Motor neuron (in vitro differentiated cells): ENCODE measurements around the gene CAMSAP1. TPM values are rescaled to one million over a fixed set of nuclear protein-coding genes. Genes with fewer than 3 reads are reported as not detected.

Source experiments
- ATAC-seq, 8 experiments: fragments of 200-7000 bp; cut with Tn5 transposase; replicated peaks in 6 of 8; 2 replicates each; pipeline ENCODE4 v1.8.0; 2021; ENCODE audit warnings: mild to moderate bottlenecking in 8 of 8, moderate library complexity in 8 of 8
- H3K27ac ChIP-seq, 2 donors: fragments of 250-450 bp; sonication (Bioruptor Pico); 2 replicates each; pipeline ENCODE4 v1.9.0; 2021; ENCODE audit warnings: antibody characterized with exemption in 2 of 2, mild to moderate bottlenecking in 2 of 2, moderate library complexity in 1 of 2
- H3K4me1 ChIP-seq, 2 donors: fragments of 250-450 bp; sonication (Bioruptor Pico); replicated peaks in 1 of 2; 2 replicates each; pipeline ENCODE4 v1.6.1; 2021; ENCODE audit warnings: antibody characterized with exemption in 2 of 2, mild to moderate bottlenecking in 2 of 2, moderate library complexity in 1 of 2
- H3K4me3 ChIP-seq, 5 donors: fragments of 250-450 bp; sonication (Bioruptor Pico); 2 replicates each; pipeline ENCODE4 v1.9.0; 2021; ENCODE audit warnings: antibody characterized with exemption in 5 of 5, mild to moderate bottlenecking in 5 of 5, moderate library complexity in 4 of 5
- WGBS, 10 experiments: fragments of 450-650 bp; shearing (Covaris generic); methylation state at CpG; one replicate each; pipeline ENCODE4 v1.0.0; 2022; 5-methylcytosine and 5-hydroxymethylcytosine counted together
- in situ Hi-C, 9 experiments: fragments of 400-800 bp; cut with MboI; loops; one replicate each; pipeline ENCODE4 v1.15.0; 2021; ENCODE audit warnings: low sequenced_read_pairs in 9 of 9, low pct_unique_long_range_greater_than_20kb in 2 of 9; ENCODE audit not compliant: unreplicated experiment in 9 of 9
- total RNA-seq, 8 experiments: library from RNA; unstranded; fragments of 300-600 nt; gene quantifications; 2 replicates each; pipeline versions ENCODE4 v1.2.3 to v1.2.4, GENCODE V29; 2022

Gene CAMSAP1
- total RNA-seq, 8 experiments from 2014 or later, result 8.2 to 71.6 (median 46.2) TPM

DNA sequence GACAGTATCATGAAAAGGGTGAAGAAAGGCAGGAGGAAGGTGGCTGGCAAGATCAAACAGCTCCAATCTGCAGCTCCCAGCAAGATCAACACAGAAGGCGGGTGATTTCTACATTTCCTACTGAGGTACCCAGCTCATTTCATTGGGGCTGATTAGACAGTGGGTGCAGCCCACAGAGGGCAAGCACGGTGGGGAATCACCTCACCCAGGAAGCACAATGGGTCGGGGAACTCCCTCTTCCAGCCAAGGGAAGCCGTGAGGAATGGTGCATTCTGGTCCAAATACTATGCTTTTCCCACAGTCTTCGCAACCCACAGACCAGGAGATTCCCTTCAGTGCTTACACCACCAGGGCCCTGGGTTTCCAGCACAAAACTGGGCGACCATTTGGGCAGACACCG lies 66.8 kb downstream of the CAMSAP1 start:
- in situ Hi-C loops, result no loop called here
- H3K27ac ChIP-seq, result no peak overlapping the region
- no peak for ATAC-seq

DNA sequence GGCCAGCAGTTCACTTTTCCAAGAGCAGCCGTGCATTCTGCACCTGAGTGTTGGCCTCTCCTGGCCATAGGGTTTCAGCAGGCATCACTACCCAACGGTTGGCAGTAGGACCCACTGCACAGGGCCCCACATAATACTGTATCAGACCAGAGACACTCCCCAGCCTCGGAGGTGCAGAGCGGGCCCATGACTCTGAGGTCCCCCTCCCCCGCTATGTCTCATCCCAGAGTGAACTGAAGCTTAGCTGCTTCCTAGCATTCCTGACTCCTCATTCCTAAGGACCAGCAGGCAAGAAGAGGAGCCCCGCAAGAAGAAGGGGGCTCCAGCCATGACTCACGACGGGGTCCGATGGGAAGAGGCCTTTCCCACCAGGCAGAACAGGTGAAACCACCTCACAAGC lies 67.2 kb downstream of the CAMSAP1 start:
- Histone ChIP-seq H3K4me3 (no peak overlapping the region), H3K4me1 (no peaks in the 10 kb centered on the region), H3K27ac (no peak overlapping the region)
- WGBS, 10 experiments, result 100% methylated on average over 1 of the region's 9 CpGs; no CpG with 5 or more reads in 7 of the 10 experiments
- no peak for ATAC-seq
- in situ Hi-C loops, result no loop called here

More for the DNA sequence above, 66.8 kb downstream of the CAMSAP1 start:
- Histone ChIP-seq H3K4me3 (no peak overlapping the region), H3K4me1 (no peaks in the 10 kb centered on the region)
- WGBS, 10 experiments, result 80 to 100% (median 100%) methylated on average over 1 to 4 of the region's 7 CpGs; no CpG with 5 or more reads in 6 of the 10 experiments

- WGBS, 10 experiments, result 97 to 100% (median 100%) methylated on average over 2 to 5 of the region's 11 CpGs; no CpG with 5 or more reads in 5 of the 10 experiments
- ATAC-seq, result no peak
- in situ Hi-C loops, result no loop called here
- no peak overlapping the region for H3K4me3 ChIP-seq
- H3K4me1 ChIP-seq, result no peaks in the 10 kb centered on the region
- no peak overlapping the region for H3K27ac ChIP-seq
Observed at GRCh38 chr9:135839516-135839915, 67.8 kb downstream of the CAMSAP1 start.

- WGBS, 10 experiments, result 88 to 100% methylated on average over 1 to 5 of the region's 10 CpGs; no CpG with 5 or more reads in 8 of the 10 experiments
- Histone ChIP-seq H3K4me3 (no peak overlapping the region), H3K4me1 (no peaks in the 10 kb centered on the region), H3K27ac (no peak overlapping the region)
- ATAC-seq, result no peak
- in situ Hi-C loops, result no loop called here
Observed at GRCh38 chr9:135835131-135835530, 72.2 kb downstream of the CAMSAP1 start.

- no peak for ATAC-seq
- 60 to 100% (median 95%) methylated on average over 1 to 3 of the region's 3 CpGs; no CpG with 5 or more reads in 1 of the 10 experiments for WGBS, 10 experiments
- Histone ChIP-seq H3K4me1 (no peaks in the 10 kb centered on the region), H3K4me3 (no peak overlapping the region), H3K27ac (no peak overlapping the region)
- in situ Hi-C loops, result no loop called here
Observed at GRCh38 chr9:135833864-135834263, 73.5 kb downstream of the CAMSAP1 start.

DNA sequence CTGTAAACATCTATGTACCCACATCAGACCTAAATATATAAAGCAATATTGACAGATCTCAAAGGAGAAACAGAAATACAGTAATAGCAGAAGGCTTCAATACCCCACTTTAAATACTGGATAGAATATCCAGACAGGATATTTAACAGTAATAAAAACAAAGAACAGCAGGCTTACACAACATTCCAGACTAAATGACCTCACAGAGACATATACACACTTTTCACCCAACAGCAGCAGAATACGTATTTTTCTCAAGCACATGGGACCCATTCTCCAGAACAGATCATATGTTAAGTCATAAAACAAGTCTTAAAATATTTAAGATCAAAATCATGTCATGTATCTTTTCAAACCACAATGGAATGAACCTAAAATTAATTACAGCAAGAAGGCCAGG lies 76.8 kb downstream of the CAMSAP1 start:
- H3K4me1 ChIP-seq, result no peaks in the 10 kb centered on the region
- in situ Hi-C loops, result no loop called here
- no peak overlapping the region for H3K4me3 ChIP-seq
- WGBS, 10 experiments, result 100% methylated on average over 1 of the region's 1 CpG; no CpG with 5 or more reads in 5 of the 10 experiments
- no peak overlapping the region for H3K27ac ChIP-seq
- ATAC-seq, result no peak

DNA sequence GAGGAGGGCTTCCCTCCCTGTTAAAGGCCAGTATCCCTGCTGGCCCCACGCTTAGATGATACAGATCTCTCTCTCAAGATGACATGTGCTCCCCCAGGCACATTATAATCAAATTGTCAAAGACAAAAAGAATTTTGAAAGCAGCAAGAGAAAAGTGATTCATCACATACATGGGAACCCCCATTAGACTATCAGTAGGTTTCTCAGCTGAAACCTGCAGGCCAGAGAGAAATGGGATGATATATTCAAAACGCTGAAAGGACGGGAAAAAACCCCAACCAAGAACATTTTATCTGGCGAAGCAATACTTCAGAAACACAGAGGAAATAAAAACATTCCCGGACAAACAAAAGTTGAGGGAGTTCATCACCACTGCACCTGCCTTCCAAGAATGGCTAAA lies 78.7 kb downstream of the CAMSAP1 start:
- 91 to 100% (median 99%) methylated on average over 2 to 5 of the region's 5 CpGs; no CpG with 5 or more reads in 2 of the 10 experiments for WGBS, 10 experiments
- in situ Hi-C loops, result no loop called here
- ATAC-seq, result no peak
- H3K27ac ChIP-seq, result no peak overlapping the region
- no peak overlapping the region for H3K4me3 ChIP-seq
- H3K4me1 ChIP-seq, result no peaks in the 10 kb centered on the region

DNA sequence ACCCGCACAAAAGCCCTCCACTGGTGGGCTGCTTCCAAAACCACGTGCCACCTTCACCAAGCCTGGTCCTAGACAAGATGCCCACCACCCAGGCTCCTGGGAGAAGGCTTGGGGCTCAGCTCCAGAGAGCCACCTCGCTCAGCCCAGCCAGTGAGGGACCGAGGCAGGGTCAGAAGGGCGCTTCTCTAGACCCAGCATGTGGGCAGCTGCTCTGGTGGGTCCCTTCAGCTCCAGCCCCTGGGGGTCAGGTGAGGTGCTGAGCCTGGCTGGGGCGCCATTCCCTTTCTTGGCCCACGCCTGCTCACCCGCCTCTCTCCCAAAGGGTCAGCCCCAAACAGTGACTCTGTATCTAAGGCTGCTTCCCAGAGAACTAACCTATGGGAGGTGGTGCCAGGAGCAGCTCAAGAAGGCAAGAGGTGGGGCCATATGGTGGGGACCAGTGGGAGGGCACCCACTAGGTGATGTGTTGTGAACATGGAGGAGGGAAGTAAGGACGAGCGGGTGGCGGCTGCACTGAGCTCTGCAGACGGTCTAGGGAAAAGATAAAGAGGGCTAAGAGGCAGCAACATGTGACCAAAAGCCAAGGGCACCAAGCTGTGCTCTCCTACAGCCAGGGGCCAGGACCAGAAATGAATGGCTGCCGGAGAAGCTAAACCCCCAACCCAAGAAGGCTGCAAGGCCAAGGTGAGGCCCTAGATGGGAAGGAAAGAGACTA lies 79.3 kb downstream of the CAMSAP1 start:
- ATAC-seq, result no peak
- H3K27ac ChIP-seq, result no peak overlapping the region
- WGBS, 10 experiments, result 80 to 100% (median 100%) methylated on average over 1 to 5 of the region's 13 CpGs; no CpG with 5 or more reads in 3 of the 10 experiments
- in situ Hi-C loops, result no loop called here
- H3K4me3 ChIP-seq, result no peak overlapping the region
- H3K4me1 ChIP-seq, result no peaks in the 10 kb centered on the region

DNA sequence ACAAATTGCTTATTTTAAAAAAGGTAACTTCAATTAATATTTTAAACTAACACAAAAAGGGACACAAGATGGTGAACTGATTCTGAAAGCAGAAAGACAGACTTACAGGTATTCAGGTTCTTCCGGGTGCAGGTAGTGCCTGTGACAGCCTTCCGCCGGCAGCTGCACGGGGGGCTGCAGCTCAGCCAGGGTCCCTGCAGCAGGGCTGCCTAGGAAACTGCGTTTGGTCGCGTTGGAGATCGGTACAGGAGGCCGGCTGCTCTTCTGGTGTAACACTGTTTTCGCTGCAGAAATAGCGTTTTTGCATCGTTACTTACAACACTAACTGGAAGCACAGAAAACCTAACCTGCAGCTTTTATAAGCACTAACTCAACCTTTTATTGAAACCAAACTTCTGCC lies 80.0 kb downstream of the CAMSAP1 start:
- H3K4me1 ChIP-seq, result no peaks in the 10 kb centered on the region
- in situ Hi-C loops, result no loop called here
- H3K4me3 ChIP-seq, result no peak overlapping the region
- no peak overlapping the region for H3K27ac ChIP-seq
- WGBS, 10 experiments, result 96 to 100% (median 98%) methylated on average over 1 to 12 of the region's 12 CpGs; no CpG with 5 or more reads in 1 of the 10 experiments
- ATAC-seq, result no peak

- no peak overlapping the region for H3K27ac ChIP-seq
- H3K4me1 ChIP-seq, result no peaks in the 10 kb centered on the region
- H3K4me3 ChIP-seq, result no peak overlapping the region
- in situ Hi-C loops, result no loop called here
- no peak for ATAC-seq
- WGBS, 10 experiments, result no CpG with 5 or more reads among the region's 14 CpGs
Observed at GRCh38 chr9:135826188-135826545, 81.2 kb downstream of the CAMSAP1 start.

DNA sequence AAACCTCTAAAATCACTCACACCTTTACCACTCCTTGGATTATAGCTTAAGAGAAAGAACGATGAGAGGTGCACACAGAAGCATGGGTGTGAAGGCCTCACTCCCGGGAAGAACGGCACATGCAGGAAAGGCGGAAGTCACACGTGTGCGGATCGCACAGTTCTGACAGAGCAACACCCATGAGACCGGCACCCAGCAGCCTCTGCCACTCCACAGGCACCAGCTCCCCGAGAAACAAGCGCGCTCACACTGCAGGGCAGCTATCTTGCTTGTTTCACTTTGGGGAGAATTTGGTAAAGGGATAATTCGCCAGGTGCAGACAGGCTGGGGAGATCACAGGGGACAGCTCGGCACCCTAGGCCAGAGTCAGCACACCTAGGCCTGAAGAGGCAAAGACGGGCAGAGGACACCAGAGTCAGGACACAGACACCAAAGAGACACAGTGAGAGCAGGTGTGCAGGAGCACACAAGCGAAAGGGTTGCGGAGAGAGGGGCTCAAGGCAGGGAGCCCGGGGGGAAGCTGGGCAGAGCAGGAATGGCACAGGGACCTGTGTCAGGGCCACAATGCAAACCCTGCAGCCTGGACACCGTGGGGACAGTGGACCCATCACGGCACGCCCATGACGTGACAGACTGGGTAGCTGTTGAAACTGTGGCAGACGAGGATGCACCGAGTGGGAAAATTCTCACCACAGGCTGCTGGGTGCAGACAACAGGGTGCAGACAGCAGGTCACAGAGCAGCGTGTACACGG lies 81.7 kb downstream of the CAMSAP1 start:
- H3K4me1 ChIP-seq, result no peaks in the 10 kb centered on the region
- ATAC-seq, result no peak
- no peak overlapping the region for H3K27ac ChIP-seq
- in situ Hi-C loops, result no loop called here
- 60 to 100% (median 94%) methylated on average over 1 to 7 of the region's 25 CpGs; no CpG with 5 or more reads in 6 of the 10 experiments for WGBS, 10 experiments
- H3K4me3 ChIP-seq, result no peak overlapping the region

DNA sequence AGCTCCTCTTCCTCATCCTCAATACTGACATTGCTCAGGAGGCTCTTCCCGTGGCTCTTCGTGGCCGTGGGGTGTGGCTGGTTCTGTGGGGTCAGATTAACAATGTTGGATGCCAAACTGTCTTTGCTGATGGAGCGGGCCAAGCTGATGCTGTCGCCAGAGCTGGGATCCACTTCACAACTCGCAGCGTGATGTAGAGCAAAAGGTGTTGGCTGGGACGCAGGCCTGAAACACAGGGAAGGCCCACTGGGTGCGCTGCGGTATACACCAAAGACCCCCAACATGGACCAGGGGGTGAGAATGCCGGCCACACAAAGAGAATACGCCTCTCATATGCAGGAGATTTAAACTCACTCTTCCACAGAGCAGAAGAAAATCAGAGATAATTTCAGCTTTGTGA lies 84.3 kb downstream of the CAMSAP1 start:
- ATAC-seq, result no peak
- in situ Hi-C loops, result no loop called here
- H3K4me3 ChIP-seq, result no peak overlapping the region
- no peaks in the 10 kb centered on the region for H3K4me1 ChIP-seq
- H3K27ac ChIP-seq, result no peak overlapping the region
- 80 to 100% (median 100%) methylated on average over 1 to 8 of the region's 12 CpGs; no CpG with 5 or more reads in 3 of the 10 experiments for WGBS, 10 experiments

- in situ Hi-C loops, result no loop called here
- Histone ChIP-seq H3K4me3 (no peak overlapping the region), H3K27ac (no peak overlapping the region), H3K4me1 (no peaks in the 10 kb centered on the region)
- WGBS, 10 experiments, result 87 to 100% (median 100%) methylated on average over 1 to 14 of the region's 18 CpGs; no CpG with 5 or more reads in 3 of the 10 experiments
- ATAC-seq, result no peak
Observed at GRCh38 chr9:135822374-135822755, 85.0 kb downstream of the CAMSAP1 start.
